Panc1 (cell line): ENCODE measurements around the gene NXPH3. TPM values are rescaled to one million over a fixed set of nuclear protein-coding genes. Genes with fewer than 3 reads are reported as not detected.
A peak's percentile ranks its signal among the peaks of the same experiment; 100 is the strongest.

Experiments used
- ATAC-seq: fragments of 200-7000 bp; cut with Tn5 transposase; 2 replicates; pipeline ENCODE4 v1.9.1; 2020; ENCODE audit warnings: mild to moderate bottlenecking, moderate library complexity
- BruUV-seq: library from RNA; stranded (reverse); fragments of 400-500 nt; replicated peaks from 2 replicates; lab custom pipeline; 2021; lab: Mats Ljungman, UMichigan
- CTCF ChIA-PET: fragments of 300-600 bp; sonication (Branson Sonifier 250); formaldehyde crosslinking; loops from one replicate; lab custom pipeline; 2022; ENCODE audit warnings: antibody characterized with exemption; lab: Charles Lee
- POLR2A ChIA-PET: fragments of 300-600 bp; sonication (Branson Sonifier 250); formaldehyde crosslinking; loops from one replicate; lab custom pipeline; 2022; ENCODE audit warnings: antibody characterized with exemption; lab: Charles Lee
- DNase-seq: peaks from one replicate; pipeline ENCODE4 v3.0.0-alpha.2; 2010; ENCODE audit warnings: low read depth, low spot score
- H3K27ac ChIP-seq: 2 replicates; pipeline ENCODE4 v1.5.1; 2011; ENCODE audit warnings: mild to moderate bottlenecking, low read length, inconsistent platforms
- H3K27me3 ChIP-seq: fragments of 200-500 bp; sonication (Bioruptor generic); 2 replicates; pipeline ENCODE4 v1.6.0; 2014; ENCODE audit warnings: low read length, inconsistent platforms; ENCODE audit not compliant: control insufficient read depth, insufficient read depth
- H3K36me3 ChIP-seq: fragments of 200-500 bp; sonication (Bioruptor generic); 2 replicates; pipeline ENCODE4 v1.5.1; 2014; ENCODE audit warnings: inconsistent platforms, mild to moderate bottlenecking, low read length, moderate library complexity; ENCODE audit not compliant: control insufficient read depth, insufficient read depth
- H3K4me1 ChIP-seq: 2 replicates; pipeline ENCODE4 v1.5.1; 2011; ENCODE audit warnings: inconsistent platforms, mild to moderate bottlenecking, low read length, moderate library complexity; ENCODE audit not compliant: control insufficient read depth, insufficient read depth
- H3K4me3 ChIP-seq, 2 experiments: 2 replicates each; pipeline ENCODE4 v1.5.1; 2011 to 2012; ENCODE audit warnings: low read depth in 2 of 2, low read length in 2 of 2, mild to moderate bottlenecking in 2 of 2, inconsistent platforms in 1 of 2, moderate library complexity in 1 of 2
- H3K9me3 ChIP-seq: fragments of 200-500 bp; sonication (Bioruptor generic); 2 replicates; pipeline ENCODE4 v1.5.1; 2014; ENCODE audit warnings: low read depth, mild to moderate bottlenecking, inconsistent platforms, low read length, moderate library complexity; ENCODE audit not compliant: control insufficient read depth, insufficient read depth
- CTCF ChIP-seq: fragments of 450-650 bp; IDR thresholded peaks from 2 replicates; pipeline ENCODE4 v1.5.1; 2017; ENCODE audit warnings: mild to moderate bottlenecking
- POLR2AphosphoS5 ChIP-seq: IDR thresholded peaks from 2 replicates; pipeline ENCODE4 v1.6.1; 2012; ENCODE audit warnings: mild to moderate bottlenecking, low read depth, low read length, moderate library complexity
- REST ChIP-seq, 2 experiments: IDR thresholded peaks; 2 replicates each; pipeline ENCODE4 v1.6.1; 2011 to 2012; ENCODE audit warnings: low read depth in 2 of 2, control low read depth in 1 of 2, low read length in 1 of 2, mild to moderate bottlenecking in 1 of 2, moderate library complexity in 1 of 2; ENCODE audit not compliant: insufficient read depth in 1 of 2
- SIN3A ChIP-seq: IDR thresholded peaks from 2 replicates; pipeline ENCODE4 v1.6.1; 2012; ENCODE audit warnings: low read depth, mild to moderate bottlenecking, low read length, moderate library complexity, borderline replicate concordance; ENCODE audit not compliant: insufficient read depth
- TCF7L2 ChIP-seq: IDR thresholded peaks from 2 replicates; pipeline ENCODE4 v1.6.1; 2011; ENCODE audit warnings: mild to moderate bottlenecking, low read depth, low read length, inconsistent platforms
- in situ Hi-C: cut with HindIII; loops from 2 replicates; pipeline ENCODE4 v1.10.0; 2016; ENCODE audit warnings: low sequenced_read_pairs, low pct_unique_long_range_greater_than_20kb
- intact Hi-C: fragments of 100-400 bp; cut with micrococcal nuclease; formaldehyde crosslinking; loops from one replicate; pipeline ENCODE4 v1.10.0; 2022; ENCODE audit not compliant: unreplicated experiment
- total RNA-seq: library from RNA; stranded (reverse); gene quantifications from one replicate; pipeline ENCODE4 v1.2.1, GENCODE V29; 2021; ENCODE audit not compliant: unreplicated experiment

The NXPH3 gene
- total RNA-seq, 1 experiment from 2014 or later: 0.57 TPM

- Histone ChIP-seq H3K27ac (no peak overlapping the region), H3K36me3 (no peaks in the 10 kb centered on the region), H3K4me1 (peaks cover 10% of the 10 kb centered on the region), H3K27me3 (peaks cover 3% of the 10 kb centered on the region), H3K4me3 (peak overlapping the region; percentile 62 to 75; a peak in 3 of 4 replicates), H3K9me3 (no peaks in the 10 kb centered on the region)
- no peak for DNase-seq
- POLR2A ChIA-PET: no interaction called here
- TF ChIP-seq POLR2AphosphoS5 (no peak), TCF7L2 (no peak), CTCF (no peak)
- CTCF ChIA-PET: interaction anchor here (0.7 to 1.8 kb wide), 6 partner anchors 14 to 465 kb away, joined by 3 to 10 read pairs (median 4); no protein-coding TSS in a partner anchor
- intact Hi-C loops (loop anchor here (1.0 to 10.0 kb wide), 3 partner anchors 125 to 427 kb away; partner anchors contain the start of gene DLX3), in situ Hi-C loops (no loop called here)
- no TSS peak for BruUV-seq
- ATAC-seq: peak; percentile 8
Observed at GRCh38 chr17:49570540-49571242, 5.0 kb upstream of the NXPH3 start.

- H3K36me3 ChIP-seq: no peaks in the 10 kb centered on the region
- DNase-seq: no peak
- POLR2A ChIA-PET: no interaction called here
- CTCF ChIA-PET: interaction anchor here (0.6 to 1.8 kb wide), 6 partner anchors 14 to 173 kb away, joined by 4 to 10 read pairs (median 5); no protein-coding TSS in a partner anchor
- no peak for ATAC-seq
- intact Hi-C loops: loop anchor here (5.0 to 10.0 kb wide), 2 partner anchors 284 to 426 kb away; partner anchors contain the start of gene DLX3
- peaks cover 3% of the 10 kb centered on the region for H3K27me3 ChIP-seq
- H3K4me3 ChIP-seq: no peak overlapping the region
- no peaks in the 10 kb centered on the region for H3K9me3 ChIP-seq
- no peak overlapping the region for H3K27ac ChIP-seq
- TF ChIP-seq CTCF: no peak
- no TSS peak for BruUV-seq
- peaks cover 6% of the 10 kb centered on the region; the same call in 1 of the 2 replicates for H3K4me1 ChIP-seq
- in situ Hi-C loops: no loop called here
Observed at GRCh38 chr17:49571283-49571682, 4.4 kb upstream of the NXPH3 start.

GRCh38 chr17:49571764-49572163, 3.9 kb upstream of the NXPH3 start:
- intact Hi-C loops (loop anchor here (5.0 to 10.0 kb wide), 2 partner anchors 283 to 426 kb away; partner anchors contain the start of gene DLX3), in situ Hi-C loops (no loop called here)
- Histone ChIP-seq H3K9me3 (no peaks in the 10 kb centered on the region), H3K4me1 (peaks cover 6% of the 10 kb centered on the region; the same call in 1 of the 2 replicates), H3K27ac (no peak overlapping the region), H3K27me3 (peaks cover 3% of the 10 kb centered on the region), H3K36me3 (no peaks in the 10 kb centered on the region), H3K4me3 (no peak overlapping the region)
- BruUV-seq: no TSS peak
- ChIA-PET CTCF (interaction anchor here (0.6 to 1.8 kb wide), 6 partner anchors 15 to 173 kb away, joined by 4 to 10 read pairs (median 5); no protein-coding TSS in a partner anchor), POLR2A (no interaction called here)
- TF ChIP-seq TCF7L2: no peak
- TF ChIP-seq SIN3A: no peak
- no peak for TF ChIP-seq CTCF
- no peak for TF ChIP-seq REST (IDR thresholded peaks at IDR 0.05; ENCODE audit: insufficient read depth in 1 of 2, low read depth in 2 of 2, low read length in 1 of 2)
- ATAC-seq (no peak), DNase-seq (no peak)
